LNCAP (cell line): ENCODE data around the gene RPL22.

ENCODE experiments used
- CTCF ChIP-seq: fragments of 450-650 bp; IDR thresholded peaks from 2 replicates; pipeline ENCODE4 v1.5.1; 2017; ENCODE audit warnings: mild to moderate bottlenecking

RPL22 gene

GRCh38 chr1:6148497-6149241 is 50.7 kb downstream of the RPL22 start:
- no peak for TF ChIP-seq CTCF

GRCh38 chr1:6145864-6146410 is 53.5 kb downstream of the RPL22 start:
- TF ChIP-seq CTCF, result no peak

- TF ChIP-seq CTCF, result no peak
Observed at GRCh38 chr1:6145396-6145750, 54.0 kb downstream of the RPL22 start.

GRCh38 chr1:6144647-6145395 is 54.6 kb downstream of the RPL22 start:
- no peak for TF ChIP-seq CTCF

- TF ChIP-seq CTCF, result no peak
Observed at GRCh38 chr1:6144175-6144574, 55.2 kb downstream of the RPL22 start.

GRCh38 chr1:6143395-6143794 is 56.0 kb downstream of the RPL22 start:
- TF ChIP-seq CTCF, result no peak

- no peak for TF ChIP-seq CTCF
Observed at GRCh38 chr1:6142734-6143133, 56.7 kb downstream of the RPL22 start.
